ES-I3 (cell line): ENCODE measurements around the gene CDC73.
"Not testable (repeated sequence)": the region's sequence is repeated elsewhere in the genome, so short reads cannot be mapped to it uniquely, and the experiment has no call there.

ENCODE experiments used
- H3K36me3 ChIP-seq: 2 replicates; pipeline ENCODE4 v1.6.1; 2013; ENCODE audit warnings: mild to moderate bottlenecking, low read length, control low read depth, moderate library complexity; ENCODE audit not compliant: insufficient read depth
- H3K4me1 ChIP-seq: 2 replicates; pipeline ENCODE4 v1.6.1; 2013; ENCODE audit warnings: mild to moderate bottlenecking, control low read depth, low read length; ENCODE audit not compliant: insufficient read depth
- H3K9ac ChIP-seq: 2 replicates; pipeline ENCODE4 v1.6.1; 2013; ENCODE audit warnings: low read depth, mild to moderate bottlenecking, low read length, moderate library complexity
- H3K9me3 ChIP-seq: 2 replicates; pipeline ENCODE4 v1.6.1; 2013; ENCODE audit warnings: mild to moderate bottlenecking, low read length, moderate library complexity; ENCODE audit not compliant: control insufficient read depth, insufficient read depth

CDC73 gene

DNA sequence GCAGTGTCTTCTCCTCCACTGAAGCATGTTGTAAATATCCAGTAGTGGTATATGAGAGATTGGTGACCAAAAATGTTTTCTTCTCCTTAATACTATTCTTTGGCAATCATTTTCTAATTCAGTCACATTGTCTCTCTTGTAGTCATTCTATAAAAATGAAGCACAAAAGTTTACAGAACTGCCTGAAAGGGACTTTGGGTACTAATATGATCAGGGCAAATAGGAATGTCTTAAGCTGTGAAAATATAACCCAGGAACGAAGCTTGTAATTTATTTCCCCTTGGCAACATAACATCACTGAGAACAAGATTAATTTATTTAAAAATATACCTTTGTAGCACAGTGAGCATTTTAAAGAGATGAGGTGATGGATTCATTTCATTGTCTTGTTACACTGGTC lies 59.7 kb downstream of the CDC73 start:
- H3K9me3 ChIP-seq = no peaks in the 10 kb centered on the region
- no peaks in the 10 kb centered on the region for H3K36me3 ChIP-seq
- peaks cover 15% of the 10 kb centered on the region for H3K4me1 ChIP-seq
- H3K9ac ChIP-seq = no peak overlapping the region

DNA sequence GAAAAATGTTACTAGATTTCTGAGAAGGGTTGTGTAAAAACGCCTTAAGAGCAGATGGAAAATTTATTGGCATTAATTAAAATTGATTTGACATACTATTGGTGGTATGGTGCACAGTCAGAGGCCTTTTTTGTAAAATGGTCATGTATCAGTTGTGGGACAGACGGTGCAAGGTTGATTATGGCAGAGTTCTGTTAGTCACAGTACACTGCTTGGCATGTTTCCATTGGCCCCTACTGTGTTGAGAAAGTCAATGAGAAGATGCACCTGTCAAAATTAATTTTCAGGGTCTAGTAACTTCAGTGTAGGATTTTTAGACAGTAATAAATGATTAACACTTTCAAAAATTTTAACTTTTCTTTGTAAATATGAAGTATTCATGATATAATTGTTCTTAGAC lies 60.2 kb downstream of the CDC73 start:
- H3K4me1 ChIP-seq = peaks cover 15% of the 10 kb centered on the region
- H3K9me3 ChIP-seq = no peaks in the 10 kb centered on the region
- no peaks in the 10 kb centered on the region for H3K36me3 ChIP-seq
- H3K9ac ChIP-seq = no peak overlapping the region

- no peak overlapping the region for H3K9ac ChIP-seq
- H3K36me3 ChIP-seq = no peaks in the 10 kb centered on the region
- H3K4me1 ChIP-seq = peaks cover 15% of the 10 kb centered on the region
- no peaks in the 10 kb centered on the region for H3K9me3 ChIP-seq
Observed at GRCh38 chr1:193183019-193183627, 61.3 kb downstream of the CDC73 start.

GRCh38 chr1:193184776-193185175 lies 62.9 kb downstream of the CDC73 start:
- Histone ChIP-seq H3K9me3 (no peaks in the 10 kb centered on the region), H3K9ac (no peak overlapping the region), H3K36me3 (no peaks in the 10 kb centered on the region), H3K4me1 (peaks cover 15% of the 10 kb centered on the region)

DNA sequence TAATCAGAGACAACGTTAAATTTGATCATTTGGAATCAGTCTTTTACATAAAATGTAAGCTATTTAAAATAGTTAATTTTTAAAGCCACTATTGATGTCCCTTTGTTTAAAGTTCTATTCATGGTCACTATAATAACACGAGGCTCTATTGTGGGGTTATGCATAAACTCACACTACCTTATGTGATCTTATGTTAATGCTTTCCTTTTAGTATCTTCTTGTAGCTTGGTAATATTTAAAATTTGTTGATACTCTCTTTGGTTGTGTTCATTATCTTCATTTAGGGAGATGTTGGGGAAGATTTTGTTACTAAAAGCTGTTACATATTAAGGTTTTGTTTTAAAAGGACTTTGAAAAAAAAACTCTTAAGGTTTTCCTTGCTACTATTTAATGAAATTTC lies 63.4 kb downstream of the CDC73 start:
- Histone ChIP-seq H3K9me3 (no peaks in the 10 kb centered on the region), H3K9ac (no peak overlapping the region), H3K4me1 (peaks cover 15% of the 10 kb centered on the region), H3K36me3 (no peaks in the 10 kb centered on the region)

GRCh38 chr1:193185901-193186731 lies 64.3 kb downstream of the CDC73 start, which contains the start of gene B3GALT2:
Gene B3GALT2 (minus strand): TSS chr1:193186613. CDS start chr1:193181562, 5,051 bp downstream.
- Histone ChIP-seq H3K36me3 (no peaks in the 10 kb centered on the region), H3K9me3 (no peaks in the 10 kb centered on the region), H3K4me1 (peaks cover 15% of the 10 kb centered on the region), H3K9ac (no peak within 1 kb of the TSS)

GRCh38 chr1:193187114-193187513 lies 65.3 kb downstream of the CDC73 start:
- Histone ChIP-seq H3K4me1 (peaks cover 15% of the 10 kb centered on the region), H3K9me3 (no peaks in the 10 kb centered on the region), H3K9ac (no peak overlapping the region), H3K36me3 (no peaks in the 10 kb centered on the region)

DNA sequence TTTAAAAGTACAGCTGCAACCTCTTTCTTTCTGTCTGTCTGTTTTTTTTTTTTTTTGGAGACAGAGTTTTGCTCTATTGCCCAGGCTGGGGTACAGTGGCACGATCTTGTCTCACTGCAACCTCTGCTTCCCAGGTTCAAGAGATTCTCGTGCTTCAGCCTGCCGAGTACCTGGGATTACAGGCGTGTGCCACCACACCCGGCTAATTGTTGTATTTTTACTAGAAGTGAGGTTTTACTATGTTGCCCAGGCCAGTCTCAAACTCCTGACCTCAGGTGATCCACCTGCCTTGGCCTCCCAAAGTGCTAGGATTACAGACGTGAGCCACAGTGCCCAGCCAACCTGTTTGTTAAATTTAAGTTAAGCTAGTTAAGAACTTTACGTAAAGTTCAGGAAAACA lies 67.1 kb downstream of the CDC73 start:
- not testable (repeated sequence) for H3K9me3 ChIP-seq, H3K9ac ChIP-seq, H3K36me3 ChIP-seq
- peaks cover 15% of the 10 kb centered on the region for H3K4me1 ChIP-seq

DNA sequence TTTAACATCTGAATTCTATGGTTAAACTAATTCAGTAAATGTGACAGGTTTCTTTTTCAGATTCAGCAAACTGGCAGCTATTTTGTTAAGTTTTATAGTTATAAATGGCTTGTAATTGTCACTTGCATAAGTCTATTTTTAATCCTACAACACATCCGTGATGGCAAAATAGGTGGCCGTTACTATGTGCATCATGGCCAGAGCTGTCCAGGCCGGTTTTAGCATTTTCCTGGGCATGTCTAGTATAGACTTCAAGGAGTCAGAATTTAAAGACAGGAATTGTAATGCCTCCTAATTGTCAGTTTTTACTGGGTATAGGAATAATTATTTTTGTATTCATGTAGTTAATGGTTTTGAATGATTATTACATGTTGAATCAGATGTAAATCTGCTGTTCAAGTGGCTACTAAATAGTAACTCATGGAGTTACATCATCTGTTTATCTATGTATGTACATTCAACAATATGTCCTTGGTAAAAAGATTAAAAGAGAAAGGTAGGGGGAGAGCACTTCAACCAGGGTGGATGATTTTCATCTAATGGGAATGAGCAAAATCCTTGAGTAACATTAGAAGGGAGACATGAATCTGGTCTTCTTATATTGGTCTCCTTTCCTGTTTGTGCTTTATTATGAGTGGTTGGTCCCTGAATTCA lies 67.7 kb downstream of the CDC73 start:
- Histone ChIP-seq H3K4me1 (peaks cover 15% of the 10 kb centered on the region), H3K36me3 (no peaks in the 10 kb centered on the region), H3K9me3 (no peaks in the 10 kb centered on the region), H3K9ac (no peak overlapping the region)

- Histone ChIP-seq H3K36me3 (no peaks in the 10 kb centered on the region), H3K9ac (no peak overlapping the region), H3K4me1 (peaks cover 12% of the 10 kb centered on the region), H3K9me3 (no peaks in the 10 kb centered on the region)
Observed at GRCh38 chr1:193190096-193190744, 68.4 kb downstream of the CDC73 start.

DNA sequence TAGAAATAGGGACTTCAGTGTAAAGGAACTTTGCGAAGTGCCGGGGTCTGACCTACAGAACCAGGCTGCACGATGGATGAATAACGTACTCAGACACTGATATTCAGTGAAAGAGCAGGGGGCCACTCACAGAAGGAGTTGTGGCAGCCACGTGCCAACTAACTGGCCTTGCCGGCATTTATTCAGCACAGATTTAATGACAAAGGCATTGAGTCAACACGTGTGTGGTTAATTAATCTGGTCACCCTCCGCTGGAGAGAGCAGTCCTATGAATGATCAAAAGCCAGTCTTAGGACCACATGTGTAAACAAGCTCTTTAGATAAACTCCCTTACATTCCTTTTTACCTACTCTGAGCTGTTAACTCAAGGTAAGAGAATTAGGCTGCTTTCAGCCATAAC lies 70.8 kb downstream of the CDC73 start:
- Histone ChIP-seq H3K9me3 (no peaks in the 10 kb centered on the region), H3K9ac (no peak overlapping the region), H3K4me1 (no peaks in the 10 kb centered on the region), H3K36me3 (no peaks in the 10 kb centered on the region)

GRCh38 chr1:193199940-193200339 lies 78.1 kb downstream of the CDC73 start:
- Histone ChIP-seq H3K9me3 (no peaks in the 10 kb centered on the region), H3K4me1 (no peaks in the 10 kb centered on the region), H3K36me3 (no peaks in the 10 kb centered on the region), H3K9ac (no peak overlapping the region)

GRCh38 chr1:193201021-193201420 lies 79.2 kb downstream of the CDC73 start:
- H3K9me3 ChIP-seq = no peaks in the 10 kb centered on the region; the same call in 1 of the 2 replicates
- no peak overlapping the region for H3K9ac ChIP-seq
- H3K4me1 ChIP-seq = no peaks in the 10 kb centered on the region
- H3K36me3 ChIP-seq = no peaks in the 10 kb centered on the region

- Histone ChIP-seq H3K9ac (no peak overlapping the region), H3K9me3 (peaks cover 4% of the 10 kb centered on the region; the same call in 1 of the 2 replicates), H3K36me3 (no peaks in the 10 kb centered on the region), H3K4me1 (no peaks in the 10 kb centered on the region)
Observed at GRCh38 chr1:193210996-193211395, 89.2 kb downstream of the CDC73 start.
